Measurements from ENCODE around the gene UTY.

DNA sequence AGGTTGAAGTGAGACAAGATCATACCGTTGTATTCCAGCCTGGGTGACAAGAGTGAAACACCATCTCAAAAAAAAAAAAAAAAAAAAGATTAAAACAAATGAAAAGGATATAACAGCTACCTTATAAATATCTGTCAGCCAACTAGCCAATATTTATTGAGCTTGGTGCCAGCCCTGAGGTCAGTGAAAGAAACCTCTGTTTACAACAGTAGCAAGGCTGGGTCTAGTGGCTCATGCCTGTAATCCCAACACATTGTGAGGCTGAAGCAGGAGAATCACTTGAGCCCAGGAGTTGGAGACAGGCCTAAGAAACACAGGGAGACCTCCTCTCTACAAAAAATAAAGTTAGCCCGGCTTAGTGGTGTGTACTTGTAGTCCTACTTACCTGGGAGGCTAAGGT is 12.6 kb upstream of the UTY start:
- TF ChIP-seq, protein P1, sequence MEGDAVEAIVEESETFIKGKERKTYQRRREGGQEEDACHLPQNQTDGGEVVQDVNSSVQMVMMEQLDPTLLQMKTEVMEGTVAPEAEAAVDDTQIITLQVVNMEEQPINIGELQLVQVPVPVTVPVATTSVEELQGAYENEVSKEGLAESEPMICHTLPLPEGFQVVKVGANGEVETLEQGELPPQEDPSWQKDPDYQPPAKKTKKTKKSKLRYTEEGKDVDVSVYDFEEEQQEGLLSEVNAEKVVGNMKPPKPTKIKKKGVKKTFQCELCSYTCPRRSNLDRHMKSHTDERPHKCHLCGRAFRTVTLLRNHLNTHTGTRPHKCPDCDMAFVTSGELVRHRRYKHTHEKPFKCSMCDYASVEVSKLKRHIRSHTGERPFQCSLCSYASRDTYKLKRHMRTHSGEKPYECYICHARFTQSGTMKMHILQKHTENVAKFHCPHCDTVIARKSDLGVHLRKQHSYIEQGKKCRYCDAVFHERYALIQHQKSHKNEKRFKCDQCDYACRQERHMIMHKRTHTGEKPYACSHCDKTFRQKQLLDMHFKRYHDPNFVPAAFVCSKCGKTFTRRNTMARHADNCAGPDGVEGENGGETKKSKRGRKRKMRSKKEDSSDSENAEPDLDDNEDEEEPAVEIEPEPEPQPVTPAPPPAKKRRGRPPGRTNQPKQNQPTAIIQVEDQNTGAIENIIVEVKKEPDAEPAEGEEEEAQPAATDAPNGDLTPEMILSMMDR (IDR thresholded peaks at IDR 0.05), result no peak
- no peak for TF ChIP-seq POLR2A (IDR thresholded peaks at IDR 0.05)
- no peak for TF ChIP-seq POLR2AphosphoS5 (IDR thresholded peaks at IDR 0.05)
